ENCODE measurements around the gene MBD3. TPM values are rescaled to one million over a fixed set of nuclear protein-coding genes. Genes with fewer than 3 reads are reported as not detected.

Gene MBD3
- total RNA-seq, 1 donor from 2014 or later: 106 TPM

GRCh38 chr19:1577929-1578618 is 14.6 kb downstream of the MBD3 start:
- no peak for TF ChIP-seq CTCF (IDR thresholded peaks at IDR 0.05; ENCODE audit: partially characterized antibody, unreplicated experiment)

GRCh38 chr19:1577090-1577928 is 15.4 kb downstream of the MBD3 start:
- no peak for DNase-seq
- Mint-ChIP-seq H3K9me3 (ENCODE audit: unreplicated experiment) (peaks cover 4% of the 10 kb centered on the region), H3K4me3 (ENCODE audit: unreplicated experiment) (no peak overlapping the region), H3K27ac (ENCODE audit: unreplicated experiment) (no peak overlapping the region), H3K36me3 (ENCODE audit: unreplicated experiment) (no peaks in the 10 kb centered on the region), H3K4me1 (ENCODE audit: low read depth, unreplicated experiment) (no peaks in the 10 kb centered on the region), H3K27me3 (ENCODE audit: unreplicated experiment) (peaks cover 7% of the 10 kb centered on the region)
- TF ChIP-seq CTCF (IDR thresholded peaks at IDR 0.05; ENCODE audit: partially characterized antibody, unreplicated experiment): no peak

More at GRCh38 chr19:1577929-1578618, 14.6 kb downstream of the MBD3 start:
- H3K36me3 Mint-ChIP-seq (ENCODE audit: unreplicated experiment): no peaks in the 10 kb centered on the region
- H3K27ac Mint-ChIP-seq (ENCODE audit: unreplicated experiment): no peak overlapping the region
- no peaks in the 10 kb centered on the region for H3K4me1 Mint-ChIP-seq (ENCODE audit: low read depth, unreplicated experiment)
- H3K4me3 Mint-ChIP-seq (ENCODE audit: unreplicated experiment): no peak overlapping the region
- DNase-seq: no peak
- H3K9me3 Mint-ChIP-seq (ENCODE audit: unreplicated experiment): peaks cover 4% of the 10 kb centered on the region
- H3K27me3 Mint-ChIP-seq (ENCODE audit: unreplicated experiment): peaks cover 7% of the 10 kb centered on the region

GRCh38 chr19:1576242-1577089 is 16.2 kb downstream of the MBD3 start:
- peaks cover 4% of the 10 kb centered on the region for H3K9me3 Mint-ChIP-seq (ENCODE audit: unreplicated experiment)
- peaks cover 9% of the 10 kb centered on the region for H3K27me3 Mint-ChIP-seq (ENCODE audit: unreplicated experiment)
- no peak overlapping the region for H3K27ac Mint-ChIP-seq (ENCODE audit: unreplicated experiment)
- DNase-seq: no peak
- H3K36me3 Mint-ChIP-seq (ENCODE audit: unreplicated experiment): no peaks in the 10 kb centered on the region
- no peak for TF ChIP-seq CTCF (IDR thresholded peaks at IDR 0.05; ENCODE audit: partially characterized antibody, unreplicated experiment)
- no peak overlapping the region for H3K4me3 Mint-ChIP-seq (ENCODE audit: unreplicated experiment)
- no peaks in the 10 kb centered on the region for H3K4me1 Mint-ChIP-seq (ENCODE audit: low read depth, unreplicated experiment)

- H3K4me3 Mint-ChIP-seq (ENCODE audit: unreplicated experiment): no peak overlapping the region
- peaks cover 4% of the 10 kb centered on the region for H3K9me3 Mint-ChIP-seq (ENCODE audit: unreplicated experiment)
- no peaks in the 10 kb centered on the region for H3K4me1 Mint-ChIP-seq (ENCODE audit: low read depth, unreplicated experiment)
- H3K27ac Mint-ChIP-seq (ENCODE audit: unreplicated experiment): no peak overlapping the region
- H3K36me3 Mint-ChIP-seq (ENCODE audit: unreplicated experiment): no peaks in the 10 kb centered on the region
- no peak for DNase-seq
- peaks cover 9% of the 10 kb centered on the region for H3K27me3 Mint-ChIP-seq (ENCODE audit: unreplicated experiment)
- no peak for TF ChIP-seq CTCF (IDR thresholded peaks at IDR 0.05; ENCODE audit: partially characterized antibody, unreplicated experiment)
These were observed 17.1 kb downstream of the MBD3 start for GRCh38 chr19:1575323-1576241.

All from glutamatergic neuron (in vitro differentiated cells).